Measurements from ENCODE around the gene LDLRAD4.

DNA sequence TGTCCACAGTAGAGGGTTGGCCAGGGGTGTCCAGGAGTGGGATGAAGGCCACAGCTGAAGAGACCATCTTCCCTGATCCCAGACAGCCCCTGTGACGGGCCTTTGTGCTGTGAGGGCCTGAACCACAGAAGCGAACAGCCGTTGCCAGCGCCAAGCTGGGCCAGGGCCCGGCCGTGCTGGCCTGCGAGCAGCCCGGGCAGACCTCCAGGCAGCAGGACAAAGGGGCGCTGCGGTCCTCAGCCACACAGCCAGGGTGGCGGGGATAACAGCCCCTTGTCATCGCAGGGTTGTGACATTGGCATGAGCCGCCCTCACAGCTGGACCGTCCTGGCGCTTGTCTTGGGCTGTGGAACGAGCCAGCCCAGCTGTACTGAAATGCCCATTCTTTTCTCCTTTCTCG, 346.7 kb downstream of the LDLRAD4 start:
- TF ChIP-seq NFIC (IDR thresholded peaks at IDR 0.05; ENCODE audit: borderline replicate concordance): no peak
- TF ChIP-seq CTCF (IDR thresholded peaks at IDR 0.05): no peak
- TF ChIP-seq, protein P1, sequence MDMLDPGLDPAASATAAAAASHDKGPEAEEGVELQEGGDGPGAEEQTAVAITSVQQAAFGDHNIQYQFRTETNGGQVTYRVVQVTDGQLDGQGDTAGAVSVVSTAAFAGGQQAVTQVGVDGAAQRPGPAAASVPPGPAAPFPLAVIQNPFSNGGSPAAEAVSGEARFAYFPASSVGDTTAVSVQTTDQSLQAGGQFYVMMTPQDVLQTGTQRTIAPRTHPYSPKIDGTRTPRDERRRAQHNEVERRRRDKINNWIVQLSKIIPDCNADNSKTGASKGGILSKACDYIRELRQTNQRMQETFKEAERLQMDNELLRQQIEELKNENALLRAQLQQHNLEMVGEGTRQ (IDR thresholded peaks at IDR 0.05; ENCODE audit: borderline replicate concordance, low read depth, low read length): no peak
- TF ChIP-seq TCF12 (IDR thresholded peaks at IDR 0.05): no peak
- TF ChIP-seq EZH2phosphoT487 (IDR thresholded peaks at IDR 0.05; ENCODE audit: borderline replicate concordance, low read depth): no peak
- no peak for TF ChIP-seq CHD2 (IDR thresholded peaks at IDR 0.05; ENCODE audit: low read length, partially characterized antibody)
- TF ChIP-seq POLR2AphosphoS5 (IDR thresholded peaks at IDR 0.05; ENCODE audit: low read depth, low read length): no peak
- TF ChIP-seq GATA2 (CRISPR knock-in tag; IDR thresholded peaks at IDR 0.05): no peak
- TF ChIP-seq FOXM1 (IDR thresholded peaks at IDR 0.05; ENCODE audit: low read depth): no peak
- TF ChIP-seq FOSL2 (IDR thresholded peaks at IDR 0.05; ENCODE audit: borderline replicate concordance, low read depth): no peak
- TF ChIP-seq ELF1 (IDR thresholded peaks at IDR 0.05): no peak

Data from SK-N-SH (cell line).